Mucosa of descending colon (tissue), 3 donors: ENCODE results near the gene BTN3A1. TPM values are rescaled to one million over a fixed set of nuclear protein-coding genes. Genes with fewer than 3 reads are reported as not detected.

Source experiments
- ATAC-seq: fragments of 200-7000 bp; cut with Tn5 transposase; one replicate; pipeline ENCODE4 v1.9.1; 2020; ENCODE audit warnings: mild to moderate bottlenecking, moderate library complexity
- DNase-seq, 3 donors: peaks; one replicate each; pipeline ENCODE4 v3.0.0-alpha.2; 2020
- H3K36me3 ChIP-seq: fragments of 200-600 bp; one replicate; pipeline ENCODE4 v1.8.0; 2021; ENCODE audit warnings: low read depth, mild to moderate bottlenecking
- H3K4me1 ChIP-seq: fragments of 200-600 bp; one replicate; pipeline ENCODE4 v1.8.0; 2021; ENCODE audit warnings: low read depth, mild to moderate bottlenecking
- H3K4me3 ChIP-seq: fragments of 200-600 bp; one replicate; pipeline ENCODE4 v1.8.0; 2021; ENCODE audit warnings: mild to moderate bottlenecking
- H3K9me3 ChIP-seq: fragments of 200-600 bp; one replicate; pipeline ENCODE4 v1.8.0; 2021; ENCODE audit warnings: mild to moderate bottlenecking
- CTCF ChIP-seq: fragments of 200-600 bp; IDR thresholded peaks from one replicate; pipeline ENCODE4 v1.8.0; 2022; ENCODE audit warnings: antibody characterized with exemption, mild to moderate bottlenecking
- intact Hi-C, 2 donors: fragments of 100-400 bp; cut with DNase I in 1 of 2; cut with micrococcal nuclease in 1 of 2; formaldehyde crosslinking; loops; one replicate each; pipeline versions ENCODE4 v1.11.0 to v1.11.1; 2022; cut with DNase I, micrococcal nuclease
- total RNA-seq, 3 donors: library from RNA; stranded (reverse); fragmentation: NEBNext Ultra II Directional in 2 of 3; extraction: Animal tissue kit (Norgen Biotek cat#: 25700) in 2 of 3; gene quantifications; one replicate each; pipeline versions ENCODE4 v1.2.1 to v1.2.4, GENCODE V29; 2021 to 2023
- donor health status: DM: no; HTN: no; CAD: no; lungs with moderate emphysema.
- donor health status: DM: no; HTN: no; CAD: no.
- donor health status: DM: no; HTN: yes; CAD: no.

BTN3A1 gene
- total RNA-seq, 3 donors from 2014 or later = 25.5 to 45.8 (median 34.4) TPM

GRCh38 chr6:26382121-26382520 lies 20.0 kb upstream of the BTN3A1 start:
- no peak for ATAC-seq
- Histone ChIP-seq H3K4me1 (peaks cover 4% of the 10 kb centered on the region), H3K4me3 (no peak overlapping the region), H3K36me3 (no peaks in the 10 kb centered on the region), H3K9me3 (no peaks in the 10 kb centered on the region)
- intact Hi-C loops = no loop called here
- TF ChIP-seq CTCF = no peak
- DNase-seq = no peak

GRCh38 chr6:26383624-26384417 lies 18.3 kb upstream of the BTN3A1 start:
- peak; percentile 81 for ATAC-seq
- peak overlapping the region; percentile 32 for H3K4me3 ChIP-seq
- intact Hi-C loops = no loop called here
- no peaks in the 10 kb centered on the region for H3K36me3 ChIP-seq
- no peak for TF ChIP-seq CTCF
- H3K4me1 ChIP-seq = peaks cover 4% of the 10 kb centered on the region
- no peaks in the 10 kb centered on the region for H3K9me3 ChIP-seq
- peak; percentile 36 to 63 (median 47) for DNase-seq

DNA sequence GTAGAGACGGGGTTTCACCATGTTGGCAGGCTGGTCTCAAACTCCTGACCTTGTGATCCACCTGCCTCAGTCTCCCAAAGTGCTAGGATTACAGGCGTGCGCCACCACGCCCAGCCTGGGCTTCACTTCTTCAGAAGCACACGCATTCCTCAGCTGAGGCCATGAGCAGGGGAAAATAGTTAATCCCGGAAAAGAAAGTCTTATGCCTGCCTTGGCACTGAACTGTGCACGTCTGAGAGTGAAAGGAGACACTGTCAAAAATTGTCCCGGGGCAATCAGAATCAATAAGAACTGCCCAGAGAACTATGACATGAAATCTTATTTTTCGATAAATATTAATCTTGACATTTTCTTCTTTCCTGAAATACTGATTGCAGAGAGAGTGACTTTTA lies 16.3 kb upstream of the BTN3A1 start:
- no peak for TF ChIP-seq CTCF
- ATAC-seq = no peak

GRCh38 chr6:26387565-26387964 lies 14.5 kb upstream of the BTN3A1 start:
- no peak overlapping the region for H3K4me3 ChIP-seq
- intact Hi-C loops = no loop called here
- peaks cover 4% of the 10 kb centered on the region for H3K4me1 ChIP-seq
- TF ChIP-seq CTCF = no peak
- ATAC-seq = no peak
- H3K36me3 ChIP-seq = no peaks in the 10 kb centered on the region
- no peak for DNase-seq
- H3K9me3 ChIP-seq = no peaks in the 10 kb centered on the region

More for the DNA sequence above, 16.3 kb upstream of the BTN3A1 start:
- no peak for DNase-seq
- Histone ChIP-seq H3K36me3 (no peaks in the 10 kb centered on the region), H3K4me3 (no peak overlapping the region), H3K4me1 (peaks cover 4% of the 10 kb centered on the region), H3K9me3 (no peaks in the 10 kb centered on the region)
- intact Hi-C loops = no loop called here

DNA sequence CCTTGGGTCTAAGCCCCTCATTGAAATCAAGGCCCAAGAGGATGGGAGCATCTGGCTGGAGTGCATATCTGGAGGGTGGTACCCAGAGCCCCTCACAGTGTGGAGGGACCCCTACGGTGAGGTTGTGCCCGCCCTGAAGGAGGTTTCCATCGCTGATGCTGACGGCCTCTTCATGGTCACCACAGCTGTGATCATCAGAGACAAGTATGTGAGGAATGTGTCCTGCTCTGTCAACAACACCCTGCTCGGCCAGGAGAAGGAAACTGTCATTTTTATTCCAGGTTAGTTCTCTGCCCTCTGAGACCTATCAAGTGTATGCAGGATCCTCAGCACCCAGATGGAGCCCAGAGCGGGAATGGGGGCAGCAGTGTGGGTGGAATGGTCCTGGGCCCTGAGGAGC lies 14.1 kb upstream of the BTN3A1 start:
- peaks cover 4% of the 10 kb centered on the region for H3K4me1 ChIP-seq
- no peak for DNase-seq

More for the DNA sequence above, 14.1 kb upstream of the BTN3A1 start:
- intact Hi-C loops = no loop called here
- no peak for ATAC-seq
- Histone ChIP-seq H3K9me3 (no peaks in the 10 kb centered on the region), H3K4me3 (no peak overlapping the region), H3K36me3 (no peaks in the 10 kb centered on the region)
- no peak for TF ChIP-seq CTCF
